RWPE1 (cell line): ENCODE results near the gene RIMBP2.

ENCODE experiments used
- CTCF ChIA-PET: fragments of 350-600 bp; sonication (Branson Sonifier 250); formaldehyde crosslinking; extraction: SDS; loops from one replicate; lab custom pipeline; 2021; lab: Yijun Ruan, JAX
- POLR2A ChIA-PET: fragments of 400-600 bp; formaldehyde crosslinking; extraction: SDS; loops from one replicate; lab custom pipeline; 2020; ENCODE audit warnings: antibody characterized with exemption; ENCODE audit not compliant: low non-redundant PET; lab: Yijun Ruan, JAX
- DNase-seq: peaks from one replicate; pipeline ENCODE4 v3.0.0; 2012; ENCODE audit warnings: low spot score
- H3K27ac ChIP-seq: fragments of 450-650 bp; 2 replicates; pipeline ENCODE4 v1.5.1; 2017
- CTCF ChIP-seq: fragments of 450-650 bp; conservative IDR thresholded peaks from 2 replicates; pipeline ENCODE4 v1.5.1; 2017; ENCODE audit warnings: low read depth, mild to moderate bottlenecking

RIMBP2 gene

DNA sequence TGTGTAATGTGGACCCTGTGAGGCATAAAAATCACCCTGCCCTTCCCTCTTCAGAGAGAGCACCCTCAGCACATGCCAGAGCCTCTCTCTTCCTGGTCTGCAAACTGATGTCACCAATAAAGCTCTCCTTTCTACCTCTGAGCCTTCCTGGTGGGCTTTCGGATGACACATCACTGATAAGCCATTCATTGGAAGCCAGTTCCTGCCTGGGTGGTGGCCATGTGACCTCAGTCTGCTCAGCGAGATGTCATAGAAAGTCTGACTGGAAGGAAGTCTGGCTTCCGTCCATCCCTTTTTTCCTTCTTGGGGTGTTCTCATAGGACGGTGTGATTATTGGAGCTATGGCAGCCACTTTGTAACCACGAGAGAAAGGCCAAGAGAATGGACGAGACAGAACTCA is 282.7 kb downstream of the RIMBP2 start:
- ChIA-PET CTCF (no interaction called here), POLR2A (no interaction called here)
- TF ChIP-seq CTCF: no peak
- DNase-seq: no peak
- no peak overlapping the region for H3K27ac ChIP-seq

DNA sequence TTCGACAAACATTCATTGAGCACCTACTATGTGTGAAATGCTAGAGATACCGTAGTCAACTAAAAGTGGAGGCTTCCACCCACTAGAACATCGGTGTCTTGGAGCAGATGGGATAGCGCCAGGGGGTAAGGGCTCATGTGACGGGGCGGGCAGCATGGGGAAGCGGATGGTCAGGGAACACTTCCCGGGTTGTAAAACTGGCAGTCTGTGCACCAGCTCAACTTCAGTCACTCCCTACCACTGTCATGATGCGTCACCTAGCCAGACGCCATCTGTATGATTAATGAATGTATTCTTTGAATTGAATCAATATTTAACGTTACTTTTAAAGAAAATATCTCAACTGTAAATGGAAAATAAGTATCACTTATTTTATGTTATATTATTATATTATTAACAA is 284.9 kb downstream of the RIMBP2 start:
- DNase-seq: no peak
- CTCF ChIA-PET: no interaction called here
- no peak overlapping the region for H3K27ac ChIP-seq
- POLR2A ChIA-PET: no interaction called here
- TF ChIP-seq CTCF: no peak

- DNase-seq: no peak
- TF ChIP-seq CTCF: no peak
- no peak overlapping the region for H3K27ac ChIP-seq
- CTCF ChIA-PET: no interaction called here
- POLR2A ChIA-PET: no interaction called here
These were observed 286.2 kb downstream of the RIMBP2 start for GRCh38 chr12:130429656-130430505.

DNA sequence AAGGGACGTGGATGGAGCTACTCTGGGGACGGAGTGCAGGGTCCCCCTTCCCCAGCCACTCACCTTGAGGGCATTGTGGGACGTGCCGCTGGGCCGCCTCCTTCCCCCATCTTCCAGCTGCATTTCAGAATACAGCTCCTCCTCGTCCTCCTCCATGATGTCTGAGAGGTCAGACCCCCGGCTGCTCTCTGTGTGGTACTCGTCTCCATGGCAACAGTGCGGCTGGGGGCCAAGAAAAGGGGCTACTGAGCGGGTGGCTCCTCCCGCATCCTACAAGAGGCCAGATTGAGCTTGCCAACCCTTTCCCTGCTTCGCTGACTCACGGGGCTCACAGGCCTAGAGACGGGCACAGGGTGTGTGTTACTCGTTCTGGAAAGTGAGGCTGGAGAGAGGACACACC is 288.0 kb downstream of the RIMBP2 start:
- DNase-seq: no peak
- TF ChIP-seq CTCF: no peak

DNA sequence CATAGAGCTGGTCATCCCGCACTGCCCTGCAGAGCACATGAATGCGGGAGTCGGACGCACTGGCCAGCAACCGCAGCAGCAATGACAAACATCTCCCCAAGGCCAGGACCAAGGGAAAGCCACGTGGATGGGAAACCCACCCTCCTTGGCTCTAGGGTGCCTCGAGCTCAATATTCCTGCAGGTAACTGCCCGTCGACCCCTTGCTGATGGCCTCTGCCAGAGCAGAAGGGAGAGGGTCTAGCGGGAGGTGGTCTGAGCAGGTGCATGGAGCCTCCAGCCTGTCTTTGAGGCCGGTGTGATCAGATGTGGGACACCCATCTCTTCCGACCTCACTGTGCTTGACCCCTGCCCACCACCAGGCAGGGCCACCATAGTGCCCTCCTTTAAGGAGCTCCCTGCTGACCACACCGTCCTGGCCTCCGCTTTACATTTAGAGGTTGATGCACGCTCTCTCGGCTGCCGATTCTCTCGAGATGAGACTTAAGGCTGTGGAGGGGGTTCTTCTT is 288.7 kb downstream of the RIMBP2 start:
- ChIA-PET POLR2A (no interaction called here), CTCF (no interaction called here)
- no peak for TF ChIP-seq CTCF
- H3K27ac ChIP-seq: no peak overlapping the region
- no peak for DNase-seq

More for the DNA sequence above, 288.0 kb downstream of the RIMBP2 start:
- CTCF ChIA-PET: interaction anchor here (0.6 kb wide), 1 partner anchor 91 kb away, joined by 3 read pairs; no protein-coding TSS in a partner anchor
- POLR2A ChIA-PET: no interaction called here
- H3K27ac ChIP-seq: no peak overlapping the region

- DNase-seq: no peak
- H3K27ac ChIP-seq: no peak overlapping the region
- POLR2A ChIA-PET: no interaction called here
- TF ChIP-seq CTCF: no peak
- CTCF ChIA-PET: no interaction called here
These were observed 290.3 kb downstream of the RIMBP2 start for GRCh38 chr12:130425698-130426245.
